HG03025 (cell line): ENCODE results near the gene ACSF2.
"Not testable (repeated sequence)": the region's sequence is repeated elsewhere in the genome, so short reads cannot be mapped to it uniquely, and the experiment has no call there.

Experiments
- ATAC-seq: cut with Tn5 transposase; IDR thresholded peaks from one replicate; pipeline ENCODE4 v1.9.1; 2021; ENCODE audit warnings: mild to moderate bottlenecking, moderate library complexity; ENCODE audit not compliant: unreplicated experiment, low FRiP score

ACSF2 gene

DNA sequence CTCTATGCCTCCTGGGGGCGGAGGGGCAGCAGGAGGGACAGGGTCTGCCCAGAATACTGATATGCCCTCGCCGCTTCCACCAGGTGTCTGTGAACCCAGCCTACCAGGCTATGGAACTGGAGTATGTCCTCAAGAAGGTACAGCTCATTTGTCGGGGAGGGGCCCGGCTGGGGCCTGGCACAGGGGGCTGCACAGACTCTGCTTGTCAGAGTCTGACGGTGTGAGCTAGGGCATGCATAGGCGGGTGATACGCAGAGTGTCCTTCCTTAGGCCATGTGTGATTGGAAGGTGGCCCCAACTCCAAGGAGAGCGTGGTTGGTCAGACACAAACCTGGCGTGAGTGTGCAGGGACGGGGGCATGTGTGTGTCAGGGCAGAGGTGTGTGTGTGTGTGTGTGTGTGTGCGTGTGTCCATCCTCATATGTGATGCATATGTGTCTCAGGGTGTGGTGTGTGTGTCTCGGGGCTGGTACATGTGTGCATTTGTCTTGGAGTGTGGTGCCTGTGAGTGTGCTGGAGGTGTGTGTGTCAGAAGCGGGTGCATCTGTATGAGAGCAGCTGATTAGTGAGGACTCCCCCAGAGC is 35.6 kb downstream of the ACSF2 start:
- ATAC-seq = no peak

DNA sequence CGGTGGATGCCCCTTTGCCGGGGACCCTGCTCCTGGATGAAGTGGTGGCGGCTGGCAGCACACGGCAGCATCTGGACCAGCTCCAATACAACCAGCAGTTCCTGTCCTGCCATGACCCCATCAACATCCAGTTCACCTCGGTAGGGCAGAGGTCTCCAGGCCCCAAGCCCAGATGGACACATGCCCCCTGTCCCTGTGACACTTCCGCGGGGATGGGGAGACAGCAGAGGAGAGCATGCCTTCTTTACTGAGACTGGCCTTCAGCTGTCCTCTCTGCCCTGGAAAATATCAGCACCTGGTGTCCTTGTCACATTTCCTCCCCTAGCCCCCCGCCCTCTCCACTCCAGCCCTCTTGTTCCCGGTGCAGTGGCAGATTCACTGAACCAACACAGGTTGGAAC is 36.4 kb downstream of the ACSF2 start:
- no peak for ATAC-seq

DNA sequence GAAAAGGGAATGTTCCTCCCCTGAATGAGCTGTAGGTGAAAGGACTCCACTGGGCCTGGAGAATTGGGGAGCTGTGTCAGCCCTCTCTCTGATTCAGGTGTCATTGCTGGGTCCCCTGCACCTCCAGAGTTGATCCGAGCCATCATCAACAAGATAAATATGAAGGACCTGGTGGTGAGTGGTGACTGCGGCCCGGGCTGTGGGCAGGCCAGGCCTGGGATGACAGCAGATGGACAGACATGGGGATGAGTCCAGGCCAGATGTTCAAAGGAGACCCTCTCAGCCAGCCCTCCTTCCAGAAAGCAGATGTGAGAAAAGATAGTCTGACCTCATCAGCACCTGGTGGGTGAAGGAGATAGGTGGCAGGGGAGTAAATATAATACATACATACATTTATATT is 38.1 kb downstream of the ACSF2 start:
- ATAC-seq = no peak

DNA sequence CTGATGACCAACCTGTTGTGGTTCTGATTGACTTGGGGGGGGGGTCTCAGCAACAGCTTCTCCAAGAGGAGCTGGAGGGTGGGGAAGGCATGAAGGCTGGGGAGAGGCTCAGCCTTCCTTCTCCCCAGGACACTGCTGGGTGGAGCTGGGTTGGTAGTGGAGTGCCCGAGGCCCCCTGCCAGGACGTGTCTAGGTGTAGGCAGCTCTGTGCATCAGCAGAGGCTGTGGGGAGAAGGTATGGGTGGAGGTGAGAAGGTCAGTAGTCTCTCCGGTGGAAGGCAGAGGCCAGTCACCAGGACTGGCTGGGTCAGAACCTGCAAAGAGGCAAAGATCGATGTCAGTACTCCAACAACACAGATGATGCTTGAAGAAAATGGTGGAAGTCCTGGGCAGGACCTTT is 38.7 kb downstream of the ACSF2 start:
- ATAC-seq = no peak

DNA sequence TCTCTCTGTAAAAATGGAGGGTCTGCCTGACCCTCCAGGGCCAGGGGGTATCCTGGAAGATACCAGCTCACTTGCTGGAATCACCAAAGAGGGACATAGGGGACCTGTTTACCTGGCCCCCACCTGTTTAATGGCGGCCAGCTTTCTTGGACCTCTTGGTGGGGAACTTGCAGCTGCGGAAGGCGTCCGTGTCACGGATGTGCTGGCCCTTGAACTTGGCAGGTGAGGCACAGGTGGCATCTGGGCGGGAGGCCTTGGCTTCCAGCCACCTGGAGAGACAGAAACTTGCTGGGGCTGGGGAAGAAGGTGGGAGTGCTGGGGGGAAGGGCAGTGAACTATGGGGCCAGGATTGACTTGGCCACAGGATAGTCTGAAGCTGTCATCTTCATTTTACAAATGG is 39.2 kb downstream of the ACSF2 start:
- no peak for ATAC-seq

DNA sequence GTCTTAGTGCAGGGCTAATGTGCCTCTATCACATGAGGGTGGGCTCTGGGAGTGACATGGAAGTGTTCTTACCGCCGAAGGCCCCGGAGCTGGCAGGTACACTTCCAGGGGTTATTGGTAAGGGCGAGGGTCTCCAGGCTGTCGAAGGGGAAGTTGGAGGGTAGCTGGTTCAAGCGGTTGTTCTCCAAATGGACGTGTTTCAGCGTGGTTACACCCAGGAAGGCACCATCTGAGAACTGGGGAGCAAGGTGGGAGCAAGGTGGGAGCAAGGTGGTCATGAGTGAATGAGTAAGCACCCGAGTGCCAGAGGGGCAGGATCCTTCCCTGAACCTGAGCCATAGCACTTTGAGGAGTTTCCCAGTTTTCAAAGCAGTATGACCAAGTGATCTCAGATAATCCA is 39.6 kb downstream of the ACSF2 start:
- ATAC-seq = no peak

- ATAC-seq = no peak
Measured at GRCh38 chr17:50466371-50467113, 40.5 kb downstream of the ACSF2 start.

DNA sequence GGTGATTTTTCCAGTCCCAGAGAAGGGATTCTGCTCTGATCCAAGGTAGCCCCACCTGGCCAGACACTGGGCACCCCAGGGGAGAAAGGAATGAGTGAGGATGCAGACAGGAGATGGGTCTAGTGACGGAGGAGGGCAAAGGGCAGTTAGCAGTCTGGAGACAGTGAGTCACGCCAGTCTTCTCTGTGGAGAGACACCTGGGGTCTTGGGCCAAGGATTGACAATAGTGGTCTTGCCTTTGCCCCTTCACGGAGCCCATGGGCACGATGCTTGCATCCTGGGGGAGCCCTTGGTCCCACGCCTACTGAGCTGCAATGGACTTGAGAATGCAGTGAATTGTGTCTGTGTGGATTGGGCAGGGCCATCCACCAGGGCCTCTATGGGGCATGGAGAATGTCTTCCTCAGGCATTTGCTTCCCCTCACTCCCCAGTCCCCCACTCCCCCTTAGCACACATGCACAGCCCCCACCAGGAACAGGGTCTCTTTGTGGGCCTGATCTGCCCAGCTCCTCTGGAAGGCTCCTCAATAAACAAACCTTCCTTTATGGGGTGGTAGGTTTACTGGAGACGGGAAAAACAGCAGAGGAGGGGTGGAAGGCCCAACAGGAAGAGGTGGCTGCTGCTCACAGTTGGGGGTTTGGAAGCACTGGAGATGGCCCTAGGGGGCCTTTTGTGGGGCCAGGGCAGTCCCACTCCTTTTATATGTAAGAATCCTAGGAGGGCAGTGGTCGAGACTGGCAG is 41.3 kb downstream of the ACSF2 start:
- no peak for ATAC-seq

DNA sequence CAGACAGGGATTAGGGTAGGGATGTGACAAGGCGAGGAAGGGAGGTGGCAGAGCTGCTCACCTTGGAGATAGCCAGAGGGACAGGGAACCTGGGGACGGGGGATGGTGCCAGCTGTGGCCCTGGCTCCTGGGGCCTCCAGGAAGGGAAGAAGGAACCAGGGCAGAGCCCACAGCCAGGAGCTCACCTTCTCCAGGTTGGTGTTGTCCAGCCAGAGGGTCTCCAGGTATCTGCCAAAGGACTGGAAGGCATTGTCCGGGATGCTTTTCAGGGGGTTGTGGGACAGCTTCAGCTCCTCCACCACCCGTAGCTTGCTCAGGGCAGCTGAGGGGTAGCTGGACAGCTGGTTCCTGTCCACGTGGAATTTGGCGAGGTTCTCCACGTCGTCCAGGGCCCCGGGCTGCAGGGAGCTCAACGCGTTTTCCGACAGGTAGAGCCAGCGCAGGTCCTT is 41.9 kb downstream of the ACSF2 start:
- no peak for ATAC-seq

GRCh38 chr17:50468304-50469207 is 42.5 kb downstream of the ACSF2 start, which contains the start of gene CHAD:
TSS of gene CHAD (minus strand) at chr17:50468880. CDS start at chr17:50468813, 67 bp downstream.
- no peak for ATAC-seq

DNA sequence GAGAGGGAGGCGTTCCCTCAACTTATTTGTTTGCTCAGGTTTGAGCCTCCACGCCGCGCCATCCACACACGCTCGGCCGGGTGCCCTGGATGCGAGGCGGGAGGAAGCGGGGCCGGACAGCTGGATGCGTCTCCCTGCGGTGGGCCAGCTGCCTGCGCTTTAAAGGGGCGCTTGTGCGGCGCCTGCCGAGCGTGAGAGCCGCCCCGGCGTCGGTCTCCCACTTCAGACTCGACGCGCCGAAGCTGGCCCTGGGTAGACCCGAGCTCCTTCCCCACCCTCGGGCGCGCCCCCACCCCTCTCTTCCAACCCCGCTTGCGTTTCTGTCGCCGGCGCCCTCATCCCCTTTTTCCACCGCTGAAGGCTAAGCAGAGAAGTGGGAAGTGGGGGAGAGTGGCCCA is 43.2 kb downstream of the ACSF2 start:
- ATAC-seq = no peak

DNA sequence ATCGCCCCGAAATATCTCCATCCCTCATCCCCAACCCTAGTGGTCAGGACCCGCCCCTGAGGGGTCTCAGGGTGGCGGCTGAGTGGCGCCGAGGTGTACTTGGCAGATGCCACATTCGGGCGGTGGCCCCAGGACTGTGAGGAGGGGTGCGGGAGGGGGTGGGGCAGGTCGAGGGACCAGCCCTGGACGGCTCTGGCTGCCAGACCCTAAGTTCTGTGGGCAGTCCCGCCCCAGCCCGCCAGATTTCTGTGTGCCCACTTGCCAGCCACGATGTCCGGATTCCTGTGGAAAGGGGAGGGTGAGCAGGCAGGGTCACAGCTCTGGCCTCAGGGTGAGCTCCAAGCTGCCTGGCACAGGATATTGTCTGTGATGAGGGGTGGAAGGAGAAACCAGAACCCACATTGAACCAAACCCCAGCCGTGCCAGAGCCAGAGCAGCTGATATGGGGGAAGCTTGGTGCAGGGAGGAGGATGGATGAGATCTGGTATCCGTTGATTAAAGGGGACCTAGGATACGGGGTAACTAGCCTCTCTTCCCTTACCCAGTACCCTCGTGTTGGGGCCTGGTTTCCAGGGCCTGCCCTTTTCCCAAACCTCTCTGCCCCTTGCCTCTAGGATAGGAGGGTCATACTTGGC is 43.8 kb downstream of the ACSF2 start:
- ATAC-seq = no peak

DNA sequence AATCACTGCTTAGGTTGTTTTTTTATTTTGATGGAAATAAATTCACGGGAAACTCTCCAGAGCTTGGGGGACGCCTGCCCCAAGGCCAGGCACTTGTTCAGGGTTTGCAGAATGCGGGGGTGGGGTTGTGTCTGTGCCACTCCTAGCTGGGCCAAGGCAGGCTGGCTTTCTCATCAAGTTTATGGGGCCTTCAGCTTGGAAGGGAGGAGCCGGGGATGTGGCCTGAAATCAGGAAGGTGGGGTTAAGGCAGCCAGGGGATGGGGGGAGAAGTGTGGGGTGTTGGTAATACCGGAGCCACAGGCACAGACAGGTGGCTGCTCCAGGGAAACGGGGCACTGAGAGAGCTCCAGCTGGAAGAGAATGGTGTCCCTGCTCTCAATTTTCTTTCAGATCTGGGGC is 44.4 kb downstream of the ACSF2 start:
- no peak for ATAC-seq

- ATAC-seq = no peak
Measured at GRCh38 chr17:50471009-50471905, 45.2 kb downstream of the ACSF2 start.

DNA sequence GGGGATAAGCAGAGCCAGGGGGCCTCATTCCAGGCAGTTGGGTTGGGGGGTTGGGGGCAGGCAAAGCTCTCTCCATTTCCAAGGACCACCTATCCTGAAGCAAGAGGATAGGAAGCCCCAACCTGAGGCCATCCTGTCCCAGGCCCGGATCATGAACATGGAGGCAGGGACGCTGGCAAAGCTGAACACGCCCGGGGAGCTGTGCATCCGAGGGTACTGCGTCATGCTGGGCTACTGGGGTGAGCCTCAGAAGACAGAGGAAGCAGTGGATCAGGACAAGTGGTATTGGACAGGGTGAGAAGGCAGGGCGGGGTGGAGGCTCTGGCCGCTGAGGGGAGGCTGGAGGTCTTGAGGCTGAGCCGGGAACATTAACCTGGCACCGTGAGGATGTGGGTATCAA is 46.3 kb downstream of the ACSF2 start:
- no peak for ATAC-seq

GRCh38 chr17:50472761-50473161 is 46.7 kb downstream of the ACSF2 start:
- not testable (repeated sequence) for ATAC-seq

DNA sequence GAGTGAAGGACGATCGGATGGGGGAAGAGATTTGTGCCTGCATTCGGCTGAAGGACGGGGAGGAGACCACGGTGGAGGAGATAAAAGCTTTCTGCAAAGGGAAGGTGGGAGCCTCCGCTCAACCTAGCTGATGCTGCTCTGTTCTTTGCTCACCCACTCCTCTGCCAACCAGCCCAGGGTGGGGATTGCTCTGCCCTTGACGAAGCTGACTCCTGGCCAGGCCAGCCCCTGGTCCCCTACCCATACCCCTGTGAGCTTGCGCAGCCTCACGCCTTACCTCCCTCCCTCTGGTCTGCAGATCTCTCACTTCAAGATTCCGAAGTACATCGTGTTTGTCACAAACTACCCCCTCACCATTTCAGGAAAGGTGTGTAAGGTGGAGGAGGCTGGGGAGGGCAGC is 47.9 kb downstream of the ACSF2 start:
- no peak for ATAC-seq

DNA sequence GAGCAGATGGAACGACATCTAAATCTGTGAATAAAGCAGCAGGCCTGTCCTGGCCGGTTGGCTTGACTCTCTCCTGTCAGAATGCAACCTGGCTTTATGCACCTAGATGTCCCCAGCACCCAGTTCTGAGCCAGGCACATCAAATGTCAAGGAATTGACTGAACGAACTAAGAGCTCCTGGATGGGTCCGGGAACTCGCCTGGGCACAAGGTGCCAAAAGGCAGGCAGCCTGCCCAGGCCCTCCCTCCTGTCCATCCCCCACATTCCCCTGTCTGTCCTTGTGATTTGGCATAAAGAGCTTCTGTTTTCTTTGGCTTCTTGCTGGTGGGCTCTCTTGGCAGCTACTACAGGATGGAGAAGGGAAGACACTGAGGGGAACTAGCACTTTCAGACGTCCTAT is 48.5 kb downstream of the ACSF2 start:
- ATAC-seq = no peak

- ATAC-seq = no peak
Measured at GRCh38 chr17:50475362-50475761, 49.3 kb downstream of the ACSF2 start.
